MCF 10A (cell line): Measurements from ENCODE around the gene TMEM214. TPM values are rescaled to one million over a fixed set of nuclear protein-coding genes. Genes with fewer than 3 reads are reported as not detected.

Source experiments
- BruUV-seq: library from RNA; stranded (reverse); fragments of 400-500 nt; replicated peaks from 2 replicates; lab custom pipeline; 2021; lab: Mats Ljungman, UMichigan
- CTCF ChIA-PET: fragments of 300-600 bp; sonication (Branson Sonifier 250); formaldehyde crosslinking; extraction: SDS; loops from one replicate; lab custom pipeline; 2021; ENCODE audit warnings: antibody characterized with exemption, inconsistent platforms; lab: Yijun Ruan, JAX
- POLR2A ChIA-PET: fragments of 300-600, 350-650 bp; sonication (Branson Sonifier 250); formaldehyde crosslinking; extraction: SDS; loops from one replicate; lab custom pipeline; 2020; ENCODE audit warnings: antibody characterized with exemption, inconsistent platforms; lab: Yijun Ruan, JAX
- DNase-seq: peaks from one replicate; pipeline ENCODE4 v3.0.0-alpha.2; 2018; ENCODE audit not compliant: unreplicated experiment
- H3K27ac Mint-ChIP-seq: one replicate; pipeline ENCODE4 v1.8.0; 2022; ENCODE audit warnings: mild to moderate bottlenecking, low read depth, mixed read lengths; ENCODE audit not compliant: unreplicated experiment
- H3K27me3 Mint-ChIP-seq: one replicate; pipeline ENCODE4 v1.8.0; 2022; ENCODE audit warnings: mixed read lengths; ENCODE audit not compliant: insufficient read depth, unreplicated experiment
- H3K36me3 Mint-ChIP-seq: one replicate; pipeline ENCODE4 v1.8.0; 2022; ENCODE audit warnings: mild to moderate bottlenecking, moderate library complexity, mixed read lengths; ENCODE audit not compliant: insufficient read depth, unreplicated experiment
- H3K4me1 Mint-ChIP-seq: one replicate; pipeline ENCODE4 v1.8.0; 2022; ENCODE audit warnings: mixed read lengths; ENCODE audit not compliant: insufficient read depth, unreplicated experiment
- H3K4me3 Mint-ChIP-seq: one replicate; pipeline ENCODE4 v1.8.0; 2022; ENCODE audit warnings: mild to moderate bottlenecking, moderate library complexity, mixed read lengths; ENCODE audit not compliant: unreplicated experiment
- H3K9me3 Mint-ChIP-seq: one replicate; pipeline ENCODE4 v1.8.0; 2022; ENCODE audit warnings: mixed read lengths; ENCODE audit not compliant: unreplicated experiment
- intact Hi-C: fragments of 100-400 bp; cut with micrococcal nuclease; formaldehyde crosslinking; loops from 2 replicates; pipeline ENCODE4 v1.14.1; 2022
- total RNA-seq: library from RNA; stranded (reverse); gene quantifications from 2 replicates; pipeline ENCODE4 v1.2.3, GENCODE V29; 2022
- TF ChIP-seq, protein P1 (sequence below): fragments of 200-600 bp; IDR thresholded peaks from one replicate; pipeline ENCODE4 v1.8.0; 2022; ENCODE audit warnings: antibody characterized with exemption, mild to moderate bottlenecking; ENCODE audit not compliant: unreplicated experiment

The TMEM214 gene
- total RNA-seq, 1 experiment from 2014 or later = 118 TPM

DNA sequence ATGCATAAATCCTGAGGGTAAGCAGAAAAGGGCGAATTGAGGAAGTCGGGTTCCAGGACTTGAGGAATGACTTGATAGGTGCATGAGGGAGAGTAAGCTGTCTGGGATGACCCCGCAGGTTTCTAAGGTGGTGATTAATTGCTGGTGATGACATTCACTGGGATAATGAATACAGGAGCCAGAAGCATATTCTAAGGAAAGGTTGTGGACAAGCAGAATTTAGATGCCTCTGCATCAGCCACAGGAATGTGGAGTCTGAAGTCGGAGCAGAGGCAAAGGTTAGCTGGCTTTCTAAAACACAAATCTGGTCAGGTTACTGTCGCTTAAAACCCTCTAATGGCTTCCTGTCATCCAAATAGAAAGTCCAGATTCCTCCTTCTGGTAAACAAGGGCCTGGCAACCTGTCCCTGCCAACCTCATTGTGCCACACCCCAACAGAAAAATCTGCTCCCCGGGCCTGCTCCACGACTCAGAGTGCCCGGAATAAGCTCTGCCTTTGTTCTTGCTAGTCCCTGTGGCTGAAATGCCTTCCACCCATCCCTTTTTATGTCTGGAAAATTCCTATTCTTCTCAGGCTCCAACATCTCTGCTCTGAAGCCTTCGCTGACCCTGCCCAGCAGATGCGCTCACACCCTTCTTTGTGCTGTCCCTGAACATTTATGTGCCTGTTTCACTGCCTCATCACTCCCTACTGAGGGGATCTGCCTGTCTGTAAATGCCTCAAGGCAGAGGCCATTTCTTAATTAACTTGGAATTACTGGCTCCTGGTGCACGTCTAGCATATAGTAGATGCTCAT is 11.3 kb upstream of the TMEM214 start:
- no TSS peak for BruUV-seq
- H3K4me1 Mint-ChIP-seq = peaks cover 13% of the 10 kb centered on the region
- H3K4me3 Mint-ChIP-seq = no peak overlapping the region
- intact Hi-C loops = no loop called here
- H3K27me3 Mint-ChIP-seq = no peaks in the 10 kb centered on the region
- ChIA-PET POLR2A (interaction anchor here (1.1 kb wide), 1 partner anchor 11 kb away, joined by 3 read pairs; no protein-coding TSS in a partner anchor), CTCF (interaction anchor here (1.2 to 13.1 kb wide), 2 partner anchors 58 to 67 kb away, joined by 3 to 371 read pairs; no protein-coding TSS in a partner anchor)
- TF ChIP-seq, protein P1, sequence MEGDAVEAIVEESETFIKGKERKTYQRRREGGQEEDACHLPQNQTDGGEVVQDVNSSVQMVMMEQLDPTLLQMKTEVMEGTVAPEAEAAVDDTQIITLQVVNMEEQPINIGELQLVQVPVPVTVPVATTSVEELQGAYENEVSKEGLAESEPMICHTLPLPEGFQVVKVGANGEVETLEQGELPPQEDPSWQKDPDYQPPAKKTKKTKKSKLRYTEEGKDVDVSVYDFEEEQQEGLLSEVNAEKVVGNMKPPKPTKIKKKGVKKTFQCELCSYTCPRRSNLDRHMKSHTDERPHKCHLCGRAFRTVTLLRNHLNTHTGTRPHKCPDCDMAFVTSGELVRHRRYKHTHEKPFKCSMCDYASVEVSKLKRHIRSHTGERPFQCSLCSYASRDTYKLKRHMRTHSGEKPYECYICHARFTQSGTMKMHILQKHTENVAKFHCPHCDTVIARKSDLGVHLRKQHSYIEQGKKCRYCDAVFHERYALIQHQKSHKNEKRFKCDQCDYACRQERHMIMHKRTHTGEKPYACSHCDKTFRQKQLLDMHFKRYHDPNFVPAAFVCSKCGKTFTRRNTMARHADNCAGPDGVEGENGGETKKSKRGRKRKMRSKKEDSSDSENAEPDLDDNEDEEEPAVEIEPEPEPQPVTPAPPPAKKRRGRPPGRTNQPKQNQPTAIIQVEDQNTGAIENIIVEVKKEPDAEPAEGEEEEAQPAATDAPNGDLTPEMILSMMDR = no peak
- H3K27ac Mint-ChIP-seq = peak overlapping the region; percentile 22
- no peaks in the 10 kb centered on the region for H3K9me3 Mint-ChIP-seq
- no peak for DNase-seq
- H3K36me3 Mint-ChIP-seq = peaks cover 20% of the 10 kb centered on the region

DNA sequence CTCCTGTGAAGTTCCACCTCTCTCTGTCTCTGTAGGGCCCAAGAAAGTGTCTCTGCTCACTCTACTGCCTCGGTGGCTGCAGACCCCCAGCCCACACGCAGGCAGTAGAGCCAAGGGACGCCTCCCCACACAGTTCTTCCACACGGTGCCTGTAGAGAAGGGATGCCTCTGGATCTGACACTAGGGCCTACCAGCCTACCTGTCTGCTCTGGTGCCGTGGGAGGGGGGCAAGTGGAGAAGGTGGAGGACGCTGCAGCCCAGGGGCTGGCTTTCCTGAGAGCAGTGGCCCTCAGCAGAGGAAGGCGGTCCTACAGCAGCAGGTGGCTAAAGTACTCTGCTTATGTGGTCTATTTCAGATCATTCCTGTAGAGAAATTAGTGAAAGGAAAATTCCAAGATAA is 9.0 kb upstream of the TMEM214 start:
- no peak for DNase-seq
- no peak overlapping the region for H3K4me3 Mint-ChIP-seq
- BruUV-seq = no TSS peak
- H3K9me3 Mint-ChIP-seq = no peaks in the 10 kb centered on the region
- TF ChIP-seq, protein P1 = no peak
- no peak overlapping the region for H3K27ac Mint-ChIP-seq
- no peaks in the 10 kb centered on the region for H3K27me3 Mint-ChIP-seq
- H3K4me1 Mint-ChIP-seq = peaks cover 13% of the 10 kb centered on the region
- ChIA-PET POLR2A (interaction anchor here (1.3 kb wide), 1 partner anchor 10 kb away, joined by 4 read pairs; no protein-coding TSS in a partner anchor), CTCF (interaction anchor here (0.6 to 1.5 kb wide), 3 partner anchors 10 to 62 kb away, joined by 3 to 11 read pairs (median 3); no protein-coding TSS in a partner anchor)
- intact Hi-C loops = no loop called here
- H3K36me3 Mint-ChIP-seq = peaks cover 27% of the 10 kb centered on the region

- peaks cover 13% of the 10 kb centered on the region for H3K4me1 Mint-ChIP-seq
- ChIA-PET POLR2A (no interaction called here), CTCF (interaction anchor here (0.6 to 1.1 kb wide), 3 partner anchors 8 to 63 kb away, joined by 3 to 4 read pairs (median 3); no protein-coding TSS in a partner anchor)
- no peaks in the 10 kb centered on the region for H3K27me3 Mint-ChIP-seq
- peaks cover 27% of the 10 kb centered on the region for H3K36me3 Mint-ChIP-seq
- TF ChIP-seq, protein P1 = no peak
- no peak overlapping the region for H3K4me3 Mint-ChIP-seq
- H3K27ac Mint-ChIP-seq = no peak overlapping the region
- H3K9me3 Mint-ChIP-seq = no peaks in the 10 kb centered on the region
- no TSS peak for BruUV-seq
- intact Hi-C loops = no loop called here
- no peak for DNase-seq
These were observed 8.6 kb upstream of the TMEM214 start for GRCh38 chr2:27024188-27024587.

- DNase-seq = no peak
- Mint-ChIP-seq H3K27ac (no peak overlapping the region), H3K36me3 (peaks cover 27% of the 10 kb centered on the region), H3K27me3 (no peaks in the 10 kb centered on the region), H3K4me1 (peaks cover 13% of the 10 kb centered on the region), H3K9me3 (no peaks in the 10 kb centered on the region), H3K4me3 (no peak overlapping the region)
- ChIA-PET POLR2A (no interaction called here), CTCF (interaction anchor here (1.1 to 2.4 kb wide), 2 partner anchors 8 to 63 kb away, joined by 4 to 10 read pairs; no protein-coding TSS in a partner anchor)
- intact Hi-C loops = no loop called here
- no TSS peak for BruUV-seq
- TF ChIP-seq, protein P1 = no peak
These were observed 8.0 kb upstream of the TMEM214 start for GRCh38 chr2:27024812-27025211.
